B cell (primary cell): ENCODE data around the gene SLC48A1. TPM values are rescaled to one million over a fixed set of nuclear protein-coding genes. Genes with fewer than 3 reads are reported as not detected.

Experiments
- ATAC-seq: fragments of 200-7000 bp; cut with Tn5 transposase; one replicate; pipeline ENCODE4 v1.10.0; 2021; ENCODE audit warnings: low read depth, mild to moderate bottlenecking, moderate number of reproducible peaks, moderate library complexity
- CTCF ChIA-PET: fragments of 350-600 bp; sonication (Branson Sonifier 250); formaldehyde crosslinking; loops from one replicate; lab custom pipeline; 2021; ENCODE audit warnings: antibody characterized with exemption, inconsistent platforms; lab: Charles Lee
- POLR2A ChIA-PET: fragments of 350-600 bp; sonication (Branson Sonifier 250); formaldehyde crosslinking; loops from one replicate; lab custom pipeline; 2021; ENCODE audit warnings: antibody characterized with exemption; lab: Charles Lee
- DNase-seq: peaks from one replicate; pipeline ENCODE4 v3.0.0; 2013
- H2AFZ ChIP-seq: 2 replicates; pipeline ENCODE4 v1.6.1; 2012; ENCODE audit warnings: mild to moderate bottlenecking, low read depth, low read length; ENCODE audit not compliant: insufficient read depth, poor library complexity, severe bottlenecking
- H3K27ac ChIP-seq, 2 donors: 1 replicate in 1 of 2; 2 replicates in 1 of 2; pipeline ENCODE4 v1.5.1; 2012 to 2013; ENCODE audit warnings: low read length in 2 of 2, mild to moderate bottlenecking in 2 of 2, moderate library complexity in 1 of 2
- H3K27me3 ChIP-seq, 4 experiments: fragments of 200-600 bp in 1 of 4; sonication (generic) in 1 of 4; replicated peaks in 1 of 4; 1 replicate in 2 of 4; 2 replicates in 2 of 4; pipeline versions ENCODE4 v1.6.1 to v1.7.0; 2013 to 2016; ENCODE audit warnings: low read length in 3 of 4, mild to moderate bottlenecking in 2 of 4, mixed read lengths in 1 of 4, moderate library complexity in 1 of 4; ENCODE audit not compliant: insufficient read depth in 4 of 4, control insufficient read depth in 3 of 4; ENCODE audit errors: control extremely low read depth in 1 of 4
- H3K36me3 ChIP-seq, 2 experiments: replicated peaks in 1 of 2; 1 replicate in 1 of 2; 2 replicates in 1 of 2; pipeline versions ENCODE4 v1.6.1 to v1.7.1; 2013; ENCODE audit warnings: low read length in 1 of 2; ENCODE audit not compliant: insufficient read depth in 2 of 2, control insufficient read depth in 1 of 2; ENCODE audit errors: control extremely low read depth in 1 of 2, extremely low read depth in 1 of 2
- H3K4me1 ChIP-seq, 2 donors: fragments of 200-600 bp in 1 of 2; sonication (generic) in 1 of 2; 1 replicate in 1 of 2; 2 replicates in 1 of 2; pipeline versions ENCODE4 v1.5.1 to v1.6.1; 2013 to 2017; ENCODE audit warnings: low read length in 2 of 2; ENCODE audit not compliant: control insufficient read depth in 2 of 2, insufficient read depth in 2 of 2
- H3K4me2 ChIP-seq: replicated peaks from 2 replicates; pipeline ENCODE3; 2012; ENCODE audit warnings: mild to moderate bottlenecking, low read depth, low read length; ENCODE audit not compliant: poor library complexity, severe bottlenecking
- H3K4me3 ChIP-seq, 5 experiments: fragments of 200-600 bp in 1 of 5; sonication (generic) in 1 of 5; 1 replicate in 3 of 5; 2 replicates in 2 of 5; pipeline versions ENCODE4 v1.5.1 to v1.7.0; 2011 to 2016; ENCODE audit warnings: low read length in 4 of 5, mild to moderate bottlenecking in 4 of 5, low read depth in 2 of 5, control low read depth in 1 of 5, moderate library complexity in 1 of 5; ENCODE audit not compliant: insufficient read depth in 1 of 5; ENCODE audit errors: control extremely low read depth in 1 of 5, extremely low read depth in 1 of 5
- H3K79me2 ChIP-seq: fragments of 200-600 bp; sonication (generic); one replicate; pipeline ENCODE4 v1.6.0; 2016; ENCODE audit warnings: low read length; ENCODE audit not compliant: control insufficient read depth, insufficient read depth
- H3K9ac ChIP-seq: fragments of 200-600 bp; sonication (generic); 2 replicates; pipeline ENCODE4 v1.6.1; 2017; ENCODE audit warnings: mild to moderate bottlenecking, low read length, moderate library complexity
- H3K9me3 ChIP-seq, 3 donors: one replicate each; pipeline versions ENCODE4 v1.6.1 to v1.7.1; 2013; ENCODE audit warnings: low read length in 2 of 3; ENCODE audit not compliant: control insufficient read depth in 2 of 3, insufficient read depth in 1 of 3; ENCODE audit errors: control extremely low read depth in 1 of 3
- H4K20me1 ChIP-seq: 2 replicates; pipeline ENCODE4 v1.6.0; 2012; ENCODE audit warnings: mild to moderate bottlenecking, low read length; ENCODE audit not compliant: insufficient read depth, control insufficient read depth, poor library complexity, severe bottlenecking
- H3K27ac Mint-ChIP-seq: one replicate; pipeline ENCODE4 v1.8.0; 2021; ENCODE audit warnings: mixed read lengths
- H3K27me3 Mint-ChIP-seq: one replicate; pipeline ENCODE4 v1.8.0; 2021; ENCODE audit warnings: mixed read lengths
- H3K4me1 Mint-ChIP-seq: one replicate; pipeline ENCODE4 v1.8.0; 2021; ENCODE audit warnings: mixed read lengths
- H3K4me3 Mint-ChIP-seq: one replicate; pipeline ENCODE4 v1.8.0; 2021; ENCODE audit warnings: mixed read lengths
- H3K9me3 Mint-ChIP-seq: one replicate; pipeline ENCODE4 v1.8.0; 2022; ENCODE audit warnings: mixed read lengths; ENCODE audit not compliant: insufficient read depth
- CTCF ChIP-seq: fragments of 200-600 bp; IDR thresholded peaks from one replicate; pipeline ENCODE4 v1.8.0; 2022; ENCODE audit warnings: antibody characterized with exemption, mild to moderate bottlenecking
- EZH2 ChIP-seq: IDR thresholded peaks from 2 replicates; pipeline ENCODE4 v1.6.1; 2012; ENCODE audit warnings: borderline replicate concordance, low read depth, mild to moderate bottlenecking, moderate library complexity, low read length; ENCODE audit not compliant: insufficient read depth, poor library complexity, severe bottlenecking
- WGBS: methylation state at CpG from one replicate; pipeline ENCODE4 v1.1.5; 2013; ENCODE audit warnings: missing lambda C conversion rate; ENCODE audit not compliant: insufficient coverage; 5-methylcytosine and 5-hydroxymethylcytosine counted together
- intact Hi-C: fragments of 100-400 bp; cut with micrococcal nuclease; formaldehyde crosslinking; loops from one replicate; pipeline ENCODE4 v1.10.0; 2022
- polyA plus RNA-seq: library from polyadenylated mRNA; depleted of rRNA; stranded (reverse); fragments of >200 nt; gene quantifications from 2 replicates; pipeline ENCODE4 v1.2.3, GENCODE V29; 2012
- total RNA-seq, 2 donors: library from RNA; stranded (reverse); fragments of 120-200 nt in 1 of 2; gene quantifications; 1 replicate in 1 of 2; 2 replicates in 1 of 2; pipeline versions ENCODE4 v1.2.3 to v1.2.4, GENCODE V29; 2013 to 2022

The SLC48A1 gene
- total and polyA plus RNA-seq, 2 donors (not counting 1 experiment from before 2014, with no cell fraction given), result 8.0 to 20.0 TPM

DNA sequence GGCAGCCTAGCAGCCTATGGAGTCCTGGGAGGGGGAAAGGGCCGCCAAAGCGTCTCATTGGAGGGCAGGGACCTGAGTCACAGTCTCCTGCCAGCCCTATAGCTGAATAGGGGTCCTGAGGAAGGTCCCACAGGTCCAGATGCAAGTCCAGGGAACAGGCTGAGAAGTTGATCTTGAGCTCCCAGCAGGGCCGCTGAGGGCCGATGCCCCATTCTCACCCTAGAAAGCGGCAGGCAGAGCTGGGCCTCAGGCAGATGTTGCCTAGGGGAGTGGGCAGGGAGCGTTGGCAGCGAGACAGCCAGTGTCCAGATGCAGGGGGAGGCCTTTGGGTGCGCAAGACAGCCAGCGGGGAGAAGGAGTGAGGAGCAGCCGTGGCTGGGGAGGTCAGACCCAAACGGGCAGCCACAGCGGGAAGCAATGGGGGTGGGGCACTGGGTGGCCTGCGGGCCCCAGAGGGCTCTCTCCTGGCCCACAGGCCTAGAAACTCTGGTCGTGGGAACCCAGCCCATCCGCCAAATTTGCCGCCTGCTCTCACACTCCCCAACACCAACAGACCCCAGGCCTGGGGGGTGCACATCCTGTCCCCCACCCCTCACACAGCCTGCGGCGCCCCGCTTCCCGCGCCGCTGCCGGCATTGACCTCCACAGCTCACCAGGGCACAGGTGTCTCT is 45.6 kb downstream of the SLC48A1 start:
- H3K27ac ChIP-seq, result peak overlapping the region; percentile 67 to 96
- H3K9ac ChIP-seq, result peak overlapping the region; percentile 77
- ChIA-PET POLR2A (interaction anchor here (1.0 to 17.3 kb wide), 5 partner anchors 8 to 113 kb away, joined by 3 to 264 read pairs (median 7); partner anchors contain the start of gene RPAP3), CTCF (interaction anchor here (0.6 to 38.8 kb wide), 8 partner anchors 11 to 112 kb away, joined by 3 to 1203 read pairs (median 9); no protein-coding TSS in a partner anchor)
- H4K20me1 ChIP-seq, result no peaks in the 10 kb centered on the region
- no peaks in the 10 kb centered on the region for H3K9me3 ChIP-seq
- ATAC-seq, result peak; percentile 2
- H3K4me1 ChIP-seq, result peaks cover 55 to 65% of the 10 kb centered on the region in 2 donors
- Mint-ChIP-seq H3K9me3 (no peaks in the 10 kb centered on the region), H3K27me3 (no peaks in the 10 kb centered on the region), H3K4me3 (peak overlapping the region; percentile 93), H3K27ac (peak overlapping the region; percentile 91), H3K4me1 (peaks cover 69% of the 10 kb centered on the region)
- H3K4me3 ChIP-seq, result peak overlapping the region; percentile 8 to 74 (median 64)
- no peak for DNase-seq
- peaks cover 67% of the 10 kb centered on the region for H3K79me2 ChIP-seq
- no peaks in the 10 kb centered on the region for H3K36me3 ChIP-seq
- TF ChIP-seq CTCF, result no peak
- TF ChIP-seq EZH2, result no peak
- 6% methylated on average over 17 of the region's 23 CpGs for WGBS
- H2AFZ ChIP-seq, result peak overlapping the region; percentile 84
- no peaks in the 10 kb centered on the region for H3K27me3 ChIP-seq
- intact Hi-C loops, result loop anchor here (1.0 to 5.0 kb wide), 3 partner anchors 10 to 289 kb away; partner anchors contain the start of gene SENP1
- peak overlapping the region; percentile 79 for H3K4me2 ChIP-seq
